SK-N-MC (cell line): ENCODE results near the gene RASIP1.
"Not testable (repeated sequence)": the region's sequence is repeated elsewhere in the genome, so short reads cannot be mapped to it uniquely, and the experiment has no call there.

ENCODE experiments used
- DNase-seq: peaks from one replicate; pipeline ENCODE4 v3.0.0-alpha.2; 2011; ENCODE audit warnings: low read depth, low spot score
- H3K27ac ChIP-seq: fragments of 200-600 bp; sonication (generic); 2 replicates; pipeline ENCODE4 v1.5.1; 2016; ENCODE audit warnings: mixed run types
- H3K36me3 ChIP-seq: fragments of 200-600 bp; sonication (generic); 2 replicates; pipeline ENCODE4 v1.6.1; 2017; ENCODE audit warnings: antibody characterized with exemption, low read length, mixed read lengths; ENCODE audit not compliant: insufficient read depth
- H3K4me3 ChIP-seq: fragments of 200-600 bp; sonication (generic); 2 replicates; pipeline ENCODE4 v1.5.1; 2016
- H3K9ac ChIP-seq: fragments of 200-600 bp; sonication (generic); 2 replicates; pipeline ENCODE4 v1.8.0; 2017; ENCODE audit warnings: mixed run types, mixed read lengths; ENCODE audit not compliant: insufficient read length
- H3K9me3 ChIP-seq: fragments of 200-600 bp; sonication (generic); 2 replicates; pipeline ENCODE4 v1.6.1; 2017; ENCODE audit warnings: low read depth, mild to moderate bottlenecking, antibody characterized with exemption, low read length, moderate library complexity, mixed read lengths
- EZH2 ChIP-seq: fragments of 200-600 bp; sonication (generic); IDR thresholded peaks from one replicate; pipeline ENCODE4 v1.6.1; 2017; ENCODE audit warnings: antibody characterized with exemption
- FOXP2 ChIP-seq: optimal IDR thresholded peaks from 2 replicates; pipeline ENCODE3; 2011; ENCODE audit warnings: mild to moderate bottlenecking, moderate library complexity; ENCODE audit not compliant: insufficient read depth; ENCODE audit errors: extremely low read length, control extremely low read depth
- POLR2AphosphoS5 ChIP-seq: IDR thresholded peaks from 2 replicates; pipeline ENCODE4 v1.6.1; 2012; ENCODE audit warnings: mild to moderate bottlenecking, low read depth, low read length, borderline replicate concordance

Gene RASIP1

GRCh38 chr19:48772503-48772953, 32.1 kb upstream of the RASIP1 start:
- no peaks in the 10 kb centered on the region for H3K36me3 ChIP-seq
- no peak for DNase-seq
- H3K9me3 ChIP-seq, result no peaks in the 10 kb centered on the region
- TF ChIP-seq EZH2, result no peak
- TF ChIP-seq FOXP2, result no peak
- TF ChIP-seq POLR2AphosphoS5, result no peak
- no peak overlapping the region for H3K27ac ChIP-seq
- H3K9ac ChIP-seq, result no peak overlapping the region
- no peak overlapping the region for H3K4me3 ChIP-seq

GRCh38 chr19:48770734-48771472, 30.5 kb upstream of the RASIP1 start:
- no peaks in the 10 kb centered on the region for H3K9me3 ChIP-seq
- no peak for DNase-seq
- TF ChIP-seq EZH2, result no peak
- TF ChIP-seq POLR2AphosphoS5, result no peak
- no peak for TF ChIP-seq FOXP2
- H3K9ac ChIP-seq, result no peak overlapping the region
- no peak overlapping the region for H3K4me3 ChIP-seq
- H3K36me3 ChIP-seq, result no peaks in the 10 kb centered on the region
- H3K27ac ChIP-seq, result no peak overlapping the region

GRCh38 chr19:48770266-48770665, 29.9 kb upstream of the RASIP1 start:
- H3K4me3 ChIP-seq, result no peak overlapping the region
- no peaks in the 10 kb centered on the region for H3K36me3 ChIP-seq
- TF ChIP-seq FOXP2 (no peak), POLR2AphosphoS5 (no peak), EZH2 (no peak)
- no peaks in the 10 kb centered on the region for H3K9me3 ChIP-seq
- H3K27ac ChIP-seq, result no peak overlapping the region
- DNase-seq, result no peak
- no peak overlapping the region for H3K9ac ChIP-seq

GRCh38 chr19:48768994-48769713, 28.7 kb upstream of the RASIP1 start:
- Histone ChIP-seq H3K9ac (no peak overlapping the region), H3K27ac (no peak overlapping the region), H3K36me3 (no peaks in the 10 kb centered on the region), H3K4me3 (no peak overlapping the region), H3K9me3 (no peaks in the 10 kb centered on the region)
- TF ChIP-seq FOXP2, result no peak
- TF ChIP-seq POLR2AphosphoS5, result no peak
- no peak for TF ChIP-seq EZH2
- DNase-seq, result no peak

- H3K9ac ChIP-seq, H3K9me3 ChIP-seq, DNase-seq, H3K27ac ChIP-seq, H3K4me3 ChIP-seq, H3K36me3 ChIP-seq: not testable (repeated sequence)
Measured at GRCh38 chr19:48768171-48768753, 27.9 kb upstream of the RASIP1 start.

- H3K9me3 ChIP-seq, DNase-seq: not testable (repeated sequence)
Measured at GRCh38 chr19:48765816-48766215, 25.4 kb upstream of the RASIP1 start.

GRCh38 chr19:48760504-48761205, 20.2 kb upstream of the RASIP1 start:
- H3K4me3 ChIP-seq, result no peak overlapping the region
- DNase-seq, result no peak
- H3K9ac ChIP-seq, result no peak overlapping the region
- no peaks in the 10 kb centered on the region for H3K9me3 ChIP-seq
- TF ChIP-seq POLR2AphosphoS5, result no peak
- TF ChIP-seq EZH2, result no peak
- TF ChIP-seq FOXP2, result no peak
- H3K36me3 ChIP-seq, result no peaks in the 10 kb centered on the region
- no peak overlapping the region for H3K27ac ChIP-seq

More at GRCh38 chr19:48765816-48766215, 25.4 kb upstream of the RASIP1 start:
- H3K4me3 ChIP-seq, H3K27ac ChIP-seq, H3K9ac ChIP-seq, H3K36me3 ChIP-seq: not testable (repeated sequence)

GRCh38 chr19:48757741-48758144, 17.3 kb upstream of the RASIP1 start:
- no peaks in the 10 kb centered on the region for H3K36me3 ChIP-seq
- no peaks in the 10 kb centered on the region for H3K9me3 ChIP-seq
- H3K9ac ChIP-seq, result no peak overlapping the region
- DNase-seq, result no peak
- no peak overlapping the region for H3K27ac ChIP-seq
- no peak overlapping the region for H3K4me3 ChIP-seq
- TF ChIP-seq POLR2AphosphoS5, result no peak
